NT2/D1 (cell line): Measurements from ENCODE around the gene SPATA2.

Experiments
- SUZ12 ChIP-seq: IDR thresholded peaks from 2 replicates; pipeline ENCODE4 v1.6.1; 2011; ENCODE audit not compliant: insufficient read length, insufficient read depth; ENCODE audit errors: extremely low read depth
- YY1 ChIP-seq: IDR thresholded peaks from 2 replicates; pipeline ENCODE4 v1.6.1; 2011; ENCODE audit not compliant: insufficient read length, insufficient read depth
- ZNF274 ChIP-seq: IDR thresholded peaks from 2 replicates; pipeline ENCODE4 v1.6.1; 2011; ENCODE audit warnings: mild to moderate bottlenecking, low read depth, low read length

DNA sequence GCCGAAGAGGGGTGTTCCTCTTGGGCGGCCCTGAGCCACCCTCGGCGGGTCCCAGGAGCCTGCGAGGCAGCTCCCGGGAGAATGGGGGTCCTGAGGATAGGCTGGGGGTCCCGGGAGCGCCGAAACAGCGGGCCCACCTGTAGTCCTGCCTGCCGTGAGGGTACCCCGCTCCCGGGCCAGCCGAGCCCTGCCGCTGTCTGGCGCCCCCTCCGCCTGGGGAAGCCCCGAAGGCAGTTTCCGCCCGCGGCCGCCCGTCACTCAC is 280 bp downstream of the SPATA2 start:
- TF ChIP-seq YY1 (no peak), SUZ12 (no peak), ZNF274 (no peak)
